MG63 (cell line): ENCODE results near the gene ACTG1. TPM values are rescaled to one million over a fixed set of nuclear protein-coding genes. Genes with fewer than 3 reads are reported as not detected.

Experiments
- DNase-seq: peaks from one replicate; pipeline ENCODE4 v3.0.0-alpha.2; 2020
- H3K27me3 ChIP-seq: fragments of 250-450 bp; sonication (Bioruptor Pico); 2 replicates; pipeline ENCODE4 v1.5.1; 2020; ENCODE audit warnings: mild to moderate bottlenecking, moderate library complexity
- H3K36me3 ChIP-seq: fragments of 250-450 bp; sonication (Bioruptor Pico); 2 replicates; pipeline ENCODE4 v1.5.1; 2020; ENCODE audit warnings: mild to moderate bottlenecking, moderate library complexity
- H3K4me3 ChIP-seq: fragments of 250-450 bp; sonication (Bioruptor Pico); 2 replicates; pipeline ENCODE4 v1.5.1; 2020; ENCODE audit warnings: mild to moderate bottlenecking, moderate library complexity
- H3K9me3 ChIP-seq: fragments of 250-450 bp; sonication (Bioruptor Pico); 2 replicates; pipeline ENCODE4 v1.5.1; 2020; ENCODE audit warnings: mild to moderate bottlenecking, moderate library complexity
- total RNA-seq: library from RNA; depleted of rRNA; stranded (reverse); fragments of >200 nt; shearing (Covaris generic); gene quantifications from 2 replicates; pipeline ENCODE4 v1.2.3, GENCODE V29; 2014; ENCODE audit warnings: low replicate concordance

Gene ACTG1
- total RNA-seq, 1 experiment from 2014 or later: 6,321 TPM

GRCh38 chr17:81482673-81483072 lies 29.9 kb downstream of the ACTG1 start:
- H3K9me3 ChIP-seq: no peaks in the 10 kb centered on the region
- no peak overlapping the region for H3K4me3 ChIP-seq
- DNase-seq: no peak

GRCh38 chr17:81481815-81482505 lies 30.6 kb downstream of the ACTG1 start:
- no peak for DNase-seq
- no peaks in the 10 kb centered on the region for H3K36me3 ChIP-seq
- H3K27me3 ChIP-seq: no peaks in the 10 kb centered on the region
- peak overlapping the region; percentile 45 for H3K4me3 ChIP-seq
- H3K9me3 ChIP-seq: no peaks in the 10 kb centered on the region

More at GRCh38 chr17:81482673-81483072, 29.9 kb downstream of the ACTG1 start:
- H3K36me3 ChIP-seq: no peaks in the 10 kb centered on the region
- no peaks in the 10 kb centered on the region for H3K27me3 ChIP-seq

GRCh38 chr17:81481073-81481799 lies 31.4 kb downstream of the ACTG1 start:
- DNase-seq: peak; percentile 83
- Histone ChIP-seq H3K27me3 (no peaks in the 10 kb centered on the region), H3K36me3 (no peaks in the 10 kb centered on the region), H3K9me3 (no peaks in the 10 kb centered on the region), H3K4me3 (peak overlapping the region; percentile 45)

- Histone ChIP-seq H3K36me3 (no peaks in the 10 kb centered on the region), H3K27me3 (no peaks in the 10 kb centered on the region), H3K9me3 (no peaks in the 10 kb centered on the region), H3K4me3 (no peak overlapping the region; the same call in 1 of the 2 replicates)
- DNase-seq: peak; percentile 68
These were observed 32.2 kb downstream of the ACTG1 start for GRCh38 chr17:81480140-81481072.

- no peaks in the 10 kb centered on the region for H3K9me3 ChIP-seq
- H3K36me3 ChIP-seq: no peaks in the 10 kb centered on the region
- H3K4me3 ChIP-seq: no peak overlapping the region
- H3K27me3 ChIP-seq: no peaks in the 10 kb centered on the region
- DNase-seq: no peak
These were observed 33.2 kb downstream of the ACTG1 start for GRCh38 chr17:81479175-81480071.

GRCh38 chr17:81478119-81478518 lies 34.5 kb downstream of the ACTG1 start:
- no peaks in the 10 kb centered on the region for H3K9me3 ChIP-seq
- no peak overlapping the region for H3K4me3 ChIP-seq
- H3K27me3 ChIP-seq: no peaks in the 10 kb centered on the region
- no peak for DNase-seq
- H3K36me3 ChIP-seq: no peaks in the 10 kb centered on the region

- Histone ChIP-seq H3K4me3 (no peak overlapping the region), H3K36me3 (no peaks in the 10 kb centered on the region), H3K9me3 (no peaks in the 10 kb centered on the region), H3K27me3 (no peaks in the 10 kb centered on the region)
- no peak for DNase-seq
These were observed 35.4 kb downstream of the ACTG1 start for GRCh38 chr17:81477173-81477572.

- no peak overlapping the region for H3K4me3 ChIP-seq
- H3K36me3 ChIP-seq: no peaks in the 10 kb centered on the region; the same call in 1 of the 2 replicates
- no peaks in the 10 kb centered on the region for H3K27me3 ChIP-seq
- no peak for DNase-seq
- no peaks in the 10 kb centered on the region for H3K9me3 ChIP-seq
These were observed 36.0 kb downstream of the ACTG1 start for GRCh38 chr17:81476635-81477034.

- Histone ChIP-seq H3K27me3 (no peaks in the 10 kb centered on the region), H3K36me3 (no peaks in the 10 kb centered on the region; the same call in 1 of the 2 replicates), H3K4me3 (no peak overlapping the region), H3K9me3 (no peaks in the 10 kb centered on the region)
- DNase-seq: no peak
These were observed 36.5 kb downstream of the ACTG1 start for GRCh38 chr17:81476097-81476496.

GRCh38 chr17:81474958-81475357 lies 37.6 kb downstream of the ACTG1 start:
- Histone ChIP-seq H3K27me3 (no peaks in the 10 kb centered on the region), H3K4me3 (no peak overlapping the region)
- DNase-seq: no peak

GRCh38 chr17:81473019-81473418 lies 39.6 kb downstream of the ACTG1 start:
- Histone ChIP-seq H3K36me3 (no peaks in the 10 kb centered on the region; the same call in 1 of the 2 replicates), H3K4me3 (no peak overlapping the region), H3K27me3 (no peaks in the 10 kb centered on the region), H3K9me3 (no peaks in the 10 kb centered on the region)
- DNase-seq: no peak

More at GRCh38 chr17:81474958-81475357, 37.6 kb downstream of the ACTG1 start:
- Histone ChIP-seq H3K9me3 (no peaks in the 10 kb centered on the region), H3K36me3 (no peaks in the 10 kb centered on the region; the same call in 1 of the 2 replicates)

- Histone ChIP-seq H3K9me3 (no peaks in the 10 kb centered on the region), H3K36me3 (no peaks in the 10 kb centered on the region; the same call in 1 of the 2 replicates), H3K27me3 (no peaks in the 10 kb centered on the region), H3K4me3 (0 out of 2 replicates have a peak overlapping the region, but pooled peaks have one; percentile 8)
- peak; percentile 75 for DNase-seq
These were observed 40.7 kb downstream of the ACTG1 start for GRCh38 chr17:81471818-81472456.

GRCh38 chr17:81470944-81471817 lies 41.4 kb downstream of the ACTG1 start:
- DNase-seq: peak; percentile 30
- H3K4me3 ChIP-seq: no peak overlapping the region
- H3K36me3 ChIP-seq: no peaks in the 10 kb centered on the region; the same call in 1 of the 2 replicates

GRCh38 chr17:81470270-81470943 lies 42.2 kb downstream of the ACTG1 start:
- H3K4me3 ChIP-seq: no peak overlapping the region
- H3K36me3 ChIP-seq: no peaks in the 10 kb centered on the region; the same call in 1 of the 2 replicates
- H3K9me3 ChIP-seq: no peaks in the 10 kb centered on the region
- H3K27me3 ChIP-seq: no peaks in the 10 kb centered on the region
- DNase-seq: no peak

More at GRCh38 chr17:81470944-81471817, 41.4 kb downstream of the ACTG1 start:
- Histone ChIP-seq H3K9me3 (no peaks in the 10 kb centered on the region), H3K27me3 (no peaks in the 10 kb centered on the region)
